Measurements from ENCODE around the gene MAZ. TPM values are rescaled to one million over a fixed set of nuclear protein-coding genes. Genes with fewer than 3 reads are reported as not detected.
A peak's percentile ranks its signal among the peaks of the same experiment; 100 is the strongest.

MAZ gene
- polyA plus RNA-seq, 3 donors = 14.2 to 137 (median 18.8) TPM

- Histone ChIP-seq H2AFZ (ENCODE audit: insufficient read depth, low read depth, low read length, poor library complexity, severe bottlenecking) (no peak overlapping the region), H3K4me3 (replicated peaks in 1 of 3; ENCODE audit: low read depth in 2 of 3, low read length in 3 of 3) (no peak overlapping the region), H3K4me1 (ENCODE audit: control insufficient read depth in 1 of 2, insufficient read depth in 2 of 2, low read length in 2 of 2) (peaks cover 24 to 25% of the 10 kb centered on the region in 2 donors), H3K9ac (ENCODE audit: insufficient read depth, low read length, poor library complexity, severe bottlenecking) (no peak overlapping the region), H3K4me2 (replicated peaks; ENCODE audit: extremely low read depth, low read length, poor library complexity, severe bottlenecking) (no peak overlapping the region), H3K9me3 (replicated peaks in 1 of 2; ENCODE audit: control insufficient read depth in 1 of 2, insufficient read depth in 1 of 2, low read length in 2 of 2) (no peaks in the 10 kb centered on the region), H3K79me2 (ENCODE audit: insufficient read depth, low read length) (peaks cover 96% of the 10 kb centered on the region), H3K36me3 (replicated peaks in 1 of 2; ENCODE audit: control insufficient read depth in 1 of 2, insufficient read depth in 2 of 2, low read length in 2 of 2) (peaks cover 12 to 29% of the 10 kb centered on the region in 2 donors), H3K27me3 (ENCODE audit: control insufficient read depth in 2 of 2, insufficient read depth in 2 of 2, low read length in 2 of 2) (no peaks in the 10 kb centered on the region), H3K27ac (ENCODE audit: low read depth in 1 of 2, low read length in 2 of 2) (no peak overlapping the region), H4K20me1 (ENCODE audit: insufficient read depth, low read length) (peaks cover 100% of the 10 kb centered on the region)
- 56% methylated on average over 9 of the region's 10 CpGs for WGBS (ENCODE audit: insufficient coverage)
- peak overlapping the region in 3 of 7 donors; percentile 2 to 54 (median 52) for H3K27ac Mint-ChIP-seq
- intact Hi-C loops (cut with micrococcal nuclease) = no loop called here
- H3K9me3 Mint-ChIP-seq = no peaks in the 10 kb centered on the region
- H3K36me3 Mint-ChIP-seq = peaks cover 18 to 36% of the 10 kb centered on the region in 2 donors
- H3K4me1 Mint-ChIP-seq = peaks cover 42% of the 10 kb centered on the region
- DNase-seq = no peak
- no peak for TF ChIP-seq CTCF (IDR thresholded peaks at IDR 0.05)
- H3K4me3 Mint-ChIP-seq = no peak overlapping the region
- no peaks in the 10 kb centered on the region for H3K27me3 Mint-ChIP-seq (ENCODE audit: low read depth in 3 of 3)
Measured at GRCh38 chr16:29825145-29826044, 19.1 kb downstream of the MAZ start.

- Mint-ChIP-seq H3K4me1 (peaks cover 34% of the 10 kb centered on the region), H3K4me3 (no peak overlapping the region), H3K9me3 (no peaks in the 10 kb centered on the region), H3K27ac (no peak overlapping the region), H3K27me3 (ENCODE audit: low read depth in 3 of 3) (no peaks in the 10 kb centered on the region), H3K36me3 (peaks cover 27 to 45% of the 10 kb centered on the region in 2 donors)
- Histone ChIP-seq H3K9ac (ENCODE audit: insufficient read depth, low read length, poor library complexity, severe bottlenecking) (no peak overlapping the region), H3K4me3 (replicated peaks in 1 of 3; ENCODE audit: low read depth in 2 of 3, low read length in 3 of 3) (no peak overlapping the region), H3K4me2 (replicated peaks; ENCODE audit: extremely low read depth, low read length, poor library complexity, severe bottlenecking) (no peak overlapping the region), H2AFZ (ENCODE audit: insufficient read depth, low read depth, low read length, poor library complexity, severe bottlenecking) (no peak overlapping the region), H4K20me1 (ENCODE audit: insufficient read depth, low read length) (peaks cover 100% of the 10 kb centered on the region), H3K27ac (ENCODE audit: low read depth in 1 of 2, low read length in 2 of 2) (no peak overlapping the region), H3K27me3 (ENCODE audit: control insufficient read depth in 2 of 2, insufficient read depth in 2 of 2, low read length in 2 of 2) (no peaks in the 10 kb centered on the region), H3K36me3 (replicated peaks in 1 of 2; ENCODE audit: control insufficient read depth in 1 of 2, insufficient read depth in 2 of 2, low read length in 2 of 2) (peaks cover 18 to 38% of the 10 kb centered on the region in 2 donors), H3K79me2 (ENCODE audit: insufficient read depth, low read length) (peaks cover 87% of the 10 kb centered on the region), H3K9me3 (replicated peaks in 1 of 2; ENCODE audit: control insufficient read depth in 1 of 2, insufficient read depth in 1 of 2, low read length in 2 of 2) (no peaks in the 10 kb centered on the region), H3K4me1 (ENCODE audit: control insufficient read depth in 1 of 2, insufficient read depth in 2 of 2, low read length in 2 of 2) (peaks cover 16 to 18% of the 10 kb centered on the region in 2 donors)
- no peak for DNase-seq
- WGBS (ENCODE audit: insufficient coverage) = 100% methylated on average over 1 of the region's 8 CpGs
- intact Hi-C loops (cut with micrococcal nuclease) = no loop called here
- no peak for TF ChIP-seq CTCF (IDR thresholded peaks at IDR 0.05)
Measured at GRCh38 chr16:29826342-29826695, 20.0 kb downstream of the MAZ start.

Data from CD14-positive monocyte (primary cell).